GM18867 (cell line): ENCODE data around the gene CD151.

ENCODE experiments used
- ATAC-seq: cut with Tn5 transposase; IDR thresholded peaks from one replicate; pipeline ENCODE4 v1.9.1; 2021; ENCODE audit warnings: mild to moderate bottlenecking, moderate library complexity; ENCODE audit not compliant: unreplicated experiment

The CD151 gene

DNA sequence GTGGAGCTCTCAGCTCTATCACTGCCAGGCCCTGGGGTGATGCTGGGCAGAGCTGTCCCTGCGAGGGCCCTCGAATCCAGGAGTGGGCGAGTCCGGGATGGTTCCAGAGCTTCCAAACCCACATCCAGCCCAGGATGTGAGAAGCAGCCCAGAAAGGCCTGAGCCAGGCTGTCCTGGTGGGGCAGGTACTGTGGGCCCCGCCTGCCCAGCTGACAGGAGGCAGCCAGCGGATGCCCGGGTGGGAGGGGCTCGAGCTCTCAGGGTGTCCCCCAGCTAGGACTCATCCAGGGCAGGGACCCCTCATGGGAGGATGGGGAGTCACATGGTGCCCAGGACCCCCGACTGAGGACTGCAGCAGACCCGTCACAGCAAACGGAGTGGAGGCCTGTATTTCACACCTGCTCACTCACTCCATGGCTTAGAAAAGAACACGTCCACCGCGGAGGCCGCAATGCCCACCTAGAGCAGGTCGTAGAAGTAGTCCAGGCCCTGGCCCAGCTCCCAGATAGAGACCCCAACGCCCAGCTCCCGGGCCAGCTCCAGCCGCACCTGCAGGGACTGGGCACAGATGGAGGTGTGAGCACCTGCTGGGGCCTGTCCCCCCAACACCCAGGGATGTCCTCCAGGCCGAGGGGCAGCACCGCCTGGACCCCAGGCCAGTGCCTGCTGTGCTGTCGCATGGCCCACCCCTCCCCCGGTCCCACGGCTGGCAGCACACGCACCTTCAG lies 36.8 kb downstream of the CD151 start:
- ATAC-seq, result no peak

DNA sequence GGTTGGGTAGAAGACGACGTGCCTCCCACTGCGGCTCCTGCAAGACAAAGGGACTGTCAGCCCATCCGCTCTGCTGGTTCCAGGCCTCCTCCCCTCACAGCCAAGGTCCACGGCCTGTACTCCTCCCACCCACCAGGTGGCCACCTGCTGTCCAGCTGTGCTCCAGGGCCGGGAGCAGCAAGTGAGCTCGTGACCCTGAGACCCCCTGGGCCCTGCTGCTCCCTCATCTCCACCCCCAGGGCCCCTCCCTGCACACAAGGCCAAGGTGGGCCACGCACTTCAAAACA lies 37.3 kb downstream of the CD151 start:
- ATAC-seq, result no peak

DNA sequence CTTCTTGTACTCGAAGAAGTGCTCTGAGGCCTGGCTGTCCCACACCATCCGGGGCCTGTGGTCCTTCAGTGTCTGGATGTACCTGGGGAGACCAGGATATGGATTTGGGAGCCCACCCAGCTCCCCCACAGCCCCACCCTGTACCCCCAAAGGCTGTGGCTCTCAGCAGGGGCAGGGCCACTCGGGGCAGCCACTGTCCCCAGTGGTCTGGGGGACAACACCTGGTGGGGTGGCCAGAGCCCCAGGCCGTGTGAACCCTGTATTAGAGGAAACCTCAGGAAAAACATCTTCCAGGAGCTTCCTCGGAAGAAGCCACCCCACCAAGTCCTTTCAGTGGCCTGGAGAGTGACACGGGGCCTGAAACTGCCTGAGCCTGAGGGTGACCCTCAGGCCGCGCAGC lies 37.7 kb downstream of the CD151 start:
- ATAC-seq, result no peak

DNA sequence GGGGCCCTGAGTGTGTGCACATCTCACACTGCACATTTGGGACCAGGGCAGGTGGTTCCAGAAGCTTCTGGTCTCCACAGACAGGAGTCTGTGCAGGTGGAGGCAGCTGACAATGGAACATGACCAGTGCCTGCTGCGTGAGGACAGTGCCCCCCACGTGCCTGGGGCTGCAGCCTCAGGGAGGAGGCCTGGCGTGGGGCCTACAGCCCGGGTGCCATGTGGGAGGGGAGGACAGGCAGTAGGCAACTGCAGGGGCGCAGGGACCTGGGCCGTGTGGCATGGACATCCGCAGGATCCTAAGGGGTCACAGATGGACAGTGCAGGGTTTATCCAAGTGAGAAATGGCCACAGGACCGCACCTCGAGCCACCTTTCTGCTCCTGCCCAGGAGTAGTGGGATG lies 38.7 kb downstream of the CD151 start:
- ATAC-seq, result no peak

DNA sequence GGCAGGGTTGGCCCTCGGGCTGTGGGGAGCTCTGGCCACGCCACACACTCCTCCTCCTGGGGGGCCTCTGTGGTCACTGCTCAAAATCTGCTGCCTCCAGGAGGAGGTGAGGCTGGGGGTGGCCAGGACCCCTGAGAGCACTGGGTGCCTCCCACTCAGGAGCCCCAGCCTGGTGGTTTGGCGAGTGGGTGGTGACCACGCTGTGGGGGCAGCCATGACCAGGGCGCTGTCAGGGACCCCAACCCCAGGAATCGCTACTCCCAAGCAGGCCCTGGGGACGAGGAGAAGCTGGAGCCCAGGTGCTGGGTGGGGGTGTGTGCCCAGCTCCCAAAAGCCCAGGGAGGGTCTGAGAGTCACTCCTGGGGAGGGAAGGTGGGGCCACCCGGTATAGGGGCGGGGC lies 40.0 kb downstream of the CD151 start:
- ATAC-seq, result no peak

DNA sequence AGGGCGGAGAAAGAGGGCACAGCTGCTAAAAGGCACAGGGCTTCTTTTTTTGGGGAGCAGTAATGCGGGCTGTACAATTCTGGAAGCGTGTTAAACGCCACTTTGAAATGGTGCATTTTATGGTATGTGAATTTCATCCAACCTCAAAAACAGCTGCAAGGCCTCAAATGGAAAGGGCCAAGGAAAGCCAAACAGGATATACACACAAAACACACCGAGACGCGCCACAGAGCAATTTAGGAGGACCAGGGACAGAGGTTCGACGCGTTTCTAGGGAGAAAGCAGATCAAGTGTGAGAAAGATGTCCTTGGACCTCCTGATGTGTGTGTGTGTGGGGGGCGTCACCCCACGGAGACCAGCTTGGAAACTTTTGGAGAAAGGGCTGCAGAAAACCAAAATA lies 41.0 kb downstream of the CD151 start:
- ATAC-seq, result no peak

DNA sequence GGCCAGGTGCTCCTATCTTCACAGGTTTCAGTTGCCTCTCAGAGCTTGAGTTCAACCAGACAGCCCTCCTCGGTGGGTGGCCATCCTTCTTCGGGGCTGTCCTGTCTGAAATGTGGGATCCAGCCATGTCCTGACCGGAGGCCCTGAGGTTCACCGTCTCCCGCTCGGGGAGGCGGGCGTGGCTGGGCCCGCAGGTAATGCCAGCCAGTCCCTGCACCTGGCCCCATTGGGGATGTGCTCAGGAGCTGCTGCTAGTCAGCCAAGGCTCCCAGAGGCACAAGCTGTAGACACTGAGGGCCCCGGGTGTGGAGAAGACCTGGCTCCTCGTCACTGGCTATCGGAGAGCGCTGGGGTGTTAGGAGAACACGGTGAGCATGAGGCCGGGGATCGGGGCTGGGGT lies 42.5 kb downstream of the CD151 start:
- no peak for ATAC-seq

DNA sequence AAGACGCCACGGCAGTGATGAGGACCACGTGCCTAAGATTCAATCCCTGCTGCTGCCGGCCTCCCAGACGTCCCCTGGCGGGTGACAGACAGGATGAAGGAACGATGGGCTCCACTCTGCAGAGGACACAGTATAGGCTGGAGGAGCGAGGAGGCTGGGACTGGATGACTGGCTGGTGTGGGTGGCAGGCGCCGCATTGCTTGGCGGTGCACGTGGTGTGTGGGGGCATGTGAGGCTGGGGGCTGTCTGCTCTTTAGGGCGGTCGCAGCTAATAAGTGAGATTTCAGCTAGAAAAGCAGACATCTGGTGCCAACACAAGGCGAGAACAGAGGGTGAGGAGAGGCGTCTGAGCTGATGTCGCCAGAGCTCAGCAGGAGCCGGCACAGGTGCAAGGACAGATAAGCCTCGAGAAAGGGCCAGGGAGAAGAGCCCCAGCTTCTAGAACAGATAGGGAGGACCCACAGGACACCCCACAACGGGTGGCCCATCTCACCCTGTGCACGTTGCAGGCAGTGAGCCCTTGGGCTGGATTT lies 43.1 kb downstream of the CD151 start:
- no peak for ATAC-seq

DNA sequence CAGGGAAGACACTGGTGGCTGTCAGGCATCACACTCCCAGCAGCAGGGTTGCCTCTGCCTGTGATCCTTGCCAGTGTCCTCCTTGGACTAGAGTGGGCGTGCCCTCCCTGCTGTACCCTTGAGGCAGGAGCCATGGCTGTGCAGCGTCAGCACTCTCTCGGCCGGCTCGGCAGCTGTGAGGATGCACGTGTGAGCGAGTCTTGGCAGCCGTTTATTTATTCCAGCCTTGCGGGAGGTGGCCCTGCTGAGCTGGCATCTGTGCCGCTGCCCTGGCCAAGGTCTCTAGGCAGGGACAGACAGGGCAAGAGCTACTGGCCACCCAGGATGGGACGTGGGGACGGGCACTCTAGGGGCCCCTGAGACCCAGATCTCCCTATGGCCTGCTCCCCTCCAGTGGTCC lies 43.8 kb downstream of the CD151 start:
- no peak for ATAC-seq

DNA sequence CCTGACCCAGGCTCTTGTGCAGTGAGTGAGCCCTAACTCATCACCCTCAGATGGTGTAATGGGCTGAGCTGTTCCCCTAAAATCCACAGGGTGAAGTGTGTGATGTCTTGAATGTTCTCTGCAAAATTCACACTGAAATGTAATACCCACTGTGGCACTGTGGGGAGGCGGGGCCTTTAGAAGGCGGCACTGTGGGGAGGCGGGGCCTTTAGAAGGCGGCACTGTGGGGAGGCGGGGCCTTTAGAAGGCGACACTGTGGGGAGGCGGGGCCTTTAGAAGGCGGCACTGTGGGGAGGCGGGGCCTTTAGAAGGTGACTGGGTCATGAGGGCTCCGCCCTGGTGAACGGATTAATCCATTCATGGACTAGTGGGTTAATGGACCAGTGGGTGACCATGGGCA lies 44.8 kb downstream of the CD151 start:
- no peak for ATAC-seq

DNA sequence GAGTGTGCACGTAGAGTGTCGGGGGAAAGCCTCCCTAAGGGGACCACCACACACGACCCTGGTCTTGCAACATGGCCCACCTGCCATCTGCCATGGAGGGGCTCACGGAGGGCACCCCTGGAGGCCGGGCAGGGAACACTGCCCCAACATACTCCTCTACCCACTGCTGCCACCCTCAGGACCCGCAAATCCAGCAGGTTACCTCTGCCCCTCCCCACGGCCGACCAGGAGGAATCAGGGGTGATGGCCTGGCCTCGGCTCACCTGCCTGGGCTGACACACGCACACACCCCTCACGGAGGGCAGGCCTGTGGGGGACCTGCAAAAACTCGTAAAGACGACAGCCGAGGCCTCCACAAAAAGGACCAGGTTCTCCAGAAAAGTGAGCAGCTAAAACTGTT lies 47.7 kb downstream of the CD151 start:
- no peak for ATAC-seq

DNA sequence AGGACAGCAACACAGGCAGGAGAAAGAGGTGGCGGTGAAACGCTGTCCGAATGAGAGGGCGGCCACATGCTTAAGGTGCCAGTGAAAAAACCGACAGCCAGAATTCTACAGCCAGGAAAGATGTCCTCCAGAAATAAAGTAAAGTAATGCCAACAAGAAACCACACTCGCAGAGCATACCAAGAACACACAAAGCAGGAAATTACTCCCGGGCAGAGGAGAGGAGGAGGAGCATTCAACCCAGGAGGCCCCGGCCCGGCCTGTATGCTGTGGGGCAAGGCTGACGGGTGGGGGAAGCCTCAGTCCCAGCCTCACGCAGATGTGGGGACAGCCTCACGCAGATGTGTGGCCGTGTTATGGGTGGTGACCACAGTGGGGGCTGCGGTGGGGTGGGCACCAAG lies 49.8 kb downstream of the CD151 start:
- no peak for ATAC-seq

DNA sequence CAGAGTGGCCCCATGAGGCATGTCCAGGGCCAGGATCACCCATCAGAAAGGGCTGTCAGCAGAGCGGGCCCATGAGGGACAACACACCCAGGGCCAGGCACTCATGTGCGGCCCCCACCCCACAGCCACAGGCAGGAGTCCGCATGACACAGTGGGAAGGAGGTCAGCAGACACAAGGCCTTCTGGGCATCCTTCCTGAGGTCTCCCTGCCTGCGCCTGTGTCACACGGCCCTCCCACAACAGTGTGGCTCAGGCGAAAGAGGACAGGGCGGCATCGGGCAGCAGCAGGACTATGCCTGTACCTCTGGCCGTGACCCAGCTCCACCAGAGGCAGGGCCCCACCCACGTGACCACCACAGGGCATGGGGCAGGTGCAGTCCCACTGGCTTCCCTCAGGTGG lies 50.8 kb downstream of the CD151 start:
- ATAC-seq, result no peak

DNA sequence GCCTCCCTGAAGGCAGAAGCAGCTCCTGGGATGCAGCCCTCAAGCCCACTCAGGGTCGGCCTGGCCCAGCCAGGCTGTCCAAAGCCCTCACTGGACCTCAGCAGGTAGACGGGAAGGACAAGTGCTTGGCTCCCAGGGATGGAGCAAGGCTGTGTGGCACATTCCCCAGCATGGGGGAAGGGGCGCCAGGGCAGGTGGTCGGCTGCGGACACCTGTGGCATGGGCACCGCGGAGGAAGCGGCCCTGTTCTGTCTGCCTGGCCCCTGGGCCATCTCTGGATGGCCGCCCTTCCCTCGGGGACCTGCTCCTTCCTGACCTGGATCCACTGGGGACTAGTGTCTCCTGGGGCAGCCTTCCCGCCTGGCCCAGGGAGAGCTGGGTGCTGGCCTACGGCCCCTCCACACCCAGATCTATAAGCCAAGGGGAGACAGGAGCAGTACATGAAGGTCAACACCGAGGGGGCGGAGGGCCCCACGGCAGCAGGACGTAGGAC lies 51.9 kb downstream of the CD151 start:
- no peak for ATAC-seq

DNA sequence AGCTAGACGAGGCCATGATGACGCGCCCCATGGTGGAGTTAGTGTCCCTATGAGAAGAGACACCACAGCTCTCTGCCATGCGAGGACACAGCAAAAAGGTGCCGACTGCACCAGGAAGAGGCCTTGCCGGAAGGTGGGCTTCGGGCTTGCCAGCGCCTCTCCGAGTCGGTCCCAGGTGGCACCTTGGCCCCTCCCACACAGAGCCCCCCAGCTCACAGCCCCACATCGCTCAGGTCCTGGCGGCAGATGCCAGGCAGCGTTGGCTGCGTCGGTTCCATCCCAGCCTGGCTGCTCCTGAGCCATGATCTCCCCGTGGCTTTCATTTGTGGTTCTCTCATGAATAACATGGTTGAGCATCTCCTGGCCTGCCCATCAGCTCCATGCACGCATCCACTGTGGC lies 53.8 kb downstream of the CD151 start:
- no peak for ATAC-seq

DNA sequence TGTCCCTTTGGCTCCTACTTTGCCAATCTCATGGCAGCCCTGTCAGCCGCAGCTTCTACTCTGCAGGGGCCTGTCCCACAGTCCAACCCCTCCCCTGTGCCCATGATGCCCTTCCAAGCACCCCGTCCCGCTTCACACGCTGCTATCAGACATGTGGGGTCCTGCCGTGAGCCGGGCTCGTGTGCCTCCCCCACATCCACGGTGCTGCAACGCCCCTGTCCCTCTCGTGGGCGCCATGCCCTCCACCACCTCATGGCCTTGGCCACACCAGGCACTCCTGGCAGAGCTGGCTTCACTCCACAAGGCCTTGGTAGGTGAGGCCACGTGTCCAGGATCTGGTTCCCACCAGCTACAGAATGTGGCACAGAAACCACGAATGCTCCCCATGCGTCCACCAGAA lies 54.8 kb downstream of the CD151 start:
- no peak for ATAC-seq
